HG02870 (cell line): ENCODE measurements around the gene LMBR1L.

ENCODE experiments used
- ATAC-seq: cut with Tn5 transposase; IDR thresholded peaks from one replicate; pipeline ENCODE4 v1.9.1; 2021; ENCODE audit warnings: mild to moderate bottlenecking, moderate library complexity; ENCODE audit not compliant: unreplicated experiment

Gene LMBR1L

GRCh38 chr12:49121047-49121696 lies 10.5 kb upstream of the LMBR1L start:
- no peak for ATAC-seq

GRCh38 chr12:49111206-49111605 lies 559 bp upstream of the LMBR1L start:
- ATAC-seq = no peak

GRCh38 chr12:49109641-49110463 lies 795 bp downstream of the LMBR1L start:
- ATAC-seq = no peak

GRCh38 chr12:49108958-49109404 lies 1.7 kb downstream of the LMBR1L start:
- no peak for ATAC-seq

GRCh38 chr12:49105504-49106084 lies 5.1 kb downstream of the LMBR1L start:
- ATAC-seq = no peak

- ATAC-seq = no peak
Measured at GRCh38 chr12:49104822-49105221, 5.8 kb downstream of the LMBR1L start.

GRCh38 chr12:49100380-49100779 lies 10.3 kb downstream of the LMBR1L start:
- ATAC-seq = no peak

GRCh38 chr12:49098703-49099102 lies 11.9 kb downstream of the LMBR1L start:
- ATAC-seq = no peak

GRCh38 chr12:49098035-49098451 lies 12.6 kb downstream of the LMBR1L start:
- no peak for ATAC-seq

GRCh38 chr12:49097381-49097780 lies 13.3 kb downstream of the LMBR1L start:
- no peak for ATAC-seq

- ATAC-seq = no peak
Measured at GRCh38 chr12:49094975-49095365, 15.7 kb downstream of the LMBR1L start.

GRCh38 chr12:49094160-49094974 lies 16.3 kb downstream of the LMBR1L start, which contains the start of gene DHH:
Gene DHH (minus strand): TSS chr12:49094801. CDS start chr12:49094512, 289 bp downstream.
- ATAC-seq = no peak

GRCh38 chr12:49093792-49094159 lies 16.9 kb downstream of the LMBR1L start:
- no peak for ATAC-seq

- ATAC-seq = no peak
Measured at GRCh38 chr12:49092816-49093406, 17.7 kb downstream of the LMBR1L start.

- no peak for ATAC-seq
Measured at GRCh38 chr12:49092086-49092815, 18.4 kb downstream of the LMBR1L start.

- no peak for ATAC-seq
Measured at GRCh38 chr12:49091836-49092085, 18.9 kb downstream of the LMBR1L start.

- ATAC-seq = no peak
Measured at GRCh38 chr12:49091056-49091835, 19.4 kb downstream of the LMBR1L start.

GRCh38 chr12:49089821-49090773 lies 20.6 kb downstream of the LMBR1L start:
- no peak for ATAC-seq
